NCI-H2196 treated with DMSO at 0.1 percent for 48 hours (cell line): Measurements from ENCODE around the gene PRMT3.
A peak's percentile ranks its signal among the peaks of the same experiment; 100 is the strongest.
"Not testable (repeated sequence)": the region's sequence is repeated elsewhere in the genome, so short reads cannot be mapped to it uniquely, and the experiment has no call there.

Experiments used
- DNase-seq: peaks from one replicate; lab custom pipeline; 2025; ENCODE audit not compliant: unreplicated experiment; lab: John Stamatoyannopoulos, UW

Gene PRMT3

DNA sequence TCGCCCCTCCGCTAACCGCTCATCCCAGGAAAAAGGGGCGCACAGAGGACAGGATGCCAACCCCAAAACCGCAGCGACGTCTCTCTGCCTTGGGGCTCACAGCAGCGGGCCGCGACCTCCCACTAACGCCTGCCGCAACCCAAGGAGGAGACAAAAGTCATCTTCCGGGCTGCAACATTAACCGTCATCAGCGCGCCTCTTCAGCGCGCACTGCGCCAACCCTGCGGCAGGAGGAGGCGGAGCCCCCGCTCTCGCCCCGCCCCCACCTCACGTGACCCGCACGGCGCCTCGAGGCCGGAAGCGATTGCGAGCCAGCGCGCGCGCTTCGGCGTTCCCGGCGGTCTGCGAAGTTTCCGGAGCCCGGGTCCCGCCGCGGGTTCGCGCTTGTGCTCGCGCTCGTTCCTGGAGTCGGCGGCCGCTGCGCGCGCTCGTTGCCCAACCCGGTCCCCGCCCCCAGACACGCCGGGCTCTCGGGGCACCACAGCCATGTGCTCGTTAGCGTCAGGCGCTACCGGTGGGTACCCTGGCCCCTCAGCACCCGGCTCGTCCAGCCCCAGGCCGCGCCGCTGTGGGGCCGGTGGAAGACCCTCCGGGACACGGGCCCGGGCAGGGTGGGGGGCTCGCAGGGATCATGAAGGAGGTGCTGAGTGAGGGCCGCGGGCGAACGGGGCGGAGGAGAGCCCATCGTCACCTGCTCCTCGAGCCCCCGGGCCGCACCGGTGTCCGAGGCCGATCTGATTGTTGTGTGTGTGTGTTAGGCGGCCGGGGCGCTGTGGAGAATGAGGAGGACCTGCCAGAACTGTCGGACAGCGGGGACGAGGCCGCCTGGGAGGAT is at the start of gene PRMT3:
Gene PRMT3, plus strand, starts transcription at position 456 of the 835 bp plus-strand sequence. Its CDS starts 31 bp downstream, at position 487.
- peak; percentile 94 for DNase-seq

DNA sequence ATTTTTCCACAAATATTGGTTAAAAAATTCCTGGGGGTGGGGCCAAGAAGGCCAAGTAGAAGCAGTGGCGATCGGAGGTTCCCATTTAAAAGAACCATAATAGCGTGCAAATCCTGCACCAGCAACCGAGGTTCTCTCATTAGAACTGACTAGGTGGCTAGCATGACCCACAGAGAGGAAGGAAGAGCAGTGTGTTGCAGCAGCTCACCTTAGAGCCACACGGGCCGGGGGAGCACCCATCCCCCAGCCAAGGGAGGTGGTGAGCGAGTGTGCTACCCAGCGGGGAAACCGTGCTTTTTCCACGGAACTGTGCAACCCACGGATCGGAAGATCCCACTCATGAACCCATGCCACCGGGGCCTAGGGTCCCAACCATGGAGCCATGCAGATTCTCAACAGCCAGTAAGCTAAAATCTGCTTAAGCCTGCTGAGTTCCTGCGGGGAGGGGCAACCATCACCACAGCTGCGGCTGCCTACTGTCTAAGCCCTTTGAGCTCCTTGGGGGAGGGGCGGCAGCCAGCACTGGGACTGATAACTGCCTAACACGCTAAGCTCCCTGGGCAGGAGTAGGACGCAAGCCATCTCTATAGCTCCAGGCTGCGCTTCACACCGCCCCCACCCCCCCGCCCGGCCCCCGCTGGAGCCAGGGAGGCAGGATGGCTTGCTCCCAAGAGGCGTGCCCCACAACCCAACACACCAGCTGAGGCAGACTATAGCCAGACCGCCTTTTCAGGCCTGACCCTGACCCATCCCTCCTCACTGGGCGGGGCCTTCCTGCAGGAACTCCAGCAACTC is 45.0 kb upstream of the PRMT3 start:
- DNase-seq: no peak

DNA sequence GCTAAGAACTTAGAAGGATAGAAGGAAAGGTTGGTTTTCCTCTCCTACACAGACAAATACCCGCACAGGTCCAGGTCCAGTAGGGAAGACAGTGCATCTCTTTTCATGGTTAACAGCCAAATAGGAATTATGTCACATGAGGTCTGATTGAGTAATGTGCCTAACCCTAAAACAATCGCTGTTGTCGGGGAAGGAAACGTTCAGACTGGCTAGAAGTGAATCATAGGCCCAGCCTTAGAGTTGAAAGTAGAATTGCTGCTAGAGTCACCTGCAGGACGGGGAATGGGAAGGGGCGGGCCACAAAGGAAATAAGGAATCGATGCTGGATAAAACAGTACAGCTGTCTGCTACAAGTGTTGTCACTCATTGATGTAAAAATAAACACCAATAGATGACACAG is 36.4 kb upstream of the PRMT3 start:
- DNase-seq: no peak

- no peak for DNase-seq
These were observed 35.7 kb upstream of the PRMT3 start for GRCh38 chr11:20351751-20352262.

GRCh38 chr11:20353829-20354434 is 33.6 kb upstream of the PRMT3 start:
- peak; percentile 22 for DNase-seq

GRCh38 chr11:20355221-20356219 is 32.0 kb upstream of the PRMT3 start:
- peak; percentile 13 for DNase-seq

- DNase-seq: no peak
These were observed 30.4 kb upstream of the PRMT3 start for GRCh38 chr11:20357150-20357549.

DNA sequence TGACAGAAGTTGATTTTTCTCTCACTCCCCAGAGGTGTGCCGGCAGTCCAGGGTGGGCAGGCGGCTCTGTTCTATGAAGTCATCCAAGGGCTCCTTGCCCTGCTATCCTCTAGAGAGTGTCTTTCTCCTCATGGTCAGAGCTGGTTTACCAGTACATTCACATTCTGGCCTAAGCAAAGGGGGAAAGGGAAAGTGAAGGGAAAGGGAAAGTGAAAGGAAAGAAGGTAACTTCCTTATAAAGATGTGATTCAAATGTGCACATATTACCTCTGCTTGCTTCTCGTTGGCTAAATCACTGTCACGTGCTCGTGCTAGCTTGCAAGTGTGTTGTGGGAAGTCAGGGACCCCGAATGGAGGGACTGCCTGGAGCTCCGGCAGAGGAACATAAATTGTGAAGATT is 26.9 kb upstream of the PRMT3 start:
- DNase-seq: peak; percentile 28

DNA sequence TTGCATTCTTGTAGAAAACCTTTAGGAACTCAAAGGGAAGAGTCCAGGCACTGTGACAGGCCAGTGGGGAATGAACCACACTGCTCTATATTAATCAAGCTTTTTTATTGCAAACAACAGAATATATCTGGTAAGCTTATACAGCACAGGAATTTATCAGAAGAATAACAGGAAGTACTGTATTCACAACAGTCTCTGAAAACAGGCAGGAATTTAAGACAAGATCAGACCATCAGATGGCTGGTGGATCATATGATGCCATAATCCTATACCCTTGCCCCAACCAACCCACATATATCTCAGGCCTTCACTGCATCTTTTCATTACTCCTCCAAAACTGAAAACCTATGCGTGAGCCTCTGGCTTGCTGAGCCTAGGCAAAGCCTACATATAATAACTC is 25.0 kb upstream of the PRMT3 start:
- no peak for DNase-seq

- no peak for DNase-seq
These were observed 24.4 kb upstream of the PRMT3 start for GRCh38 chr11:20363149-20363499.

- peak; percentile 29 for DNase-seq
These were observed 23.8 kb upstream of the PRMT3 start, which contains the start of gene HTATIP2 for GRCh38 chr11:20363500-20364340. Gene HTATIP2, plus strand, starts transcription at chr11:20363714. Its CDS starts 524 bp downstream, at chr11:20364238.

- no peak for DNase-seq
These were observed 23.1 kb upstream of the PRMT3 start for GRCh38 chr11:20364341-20364792.

DNA sequence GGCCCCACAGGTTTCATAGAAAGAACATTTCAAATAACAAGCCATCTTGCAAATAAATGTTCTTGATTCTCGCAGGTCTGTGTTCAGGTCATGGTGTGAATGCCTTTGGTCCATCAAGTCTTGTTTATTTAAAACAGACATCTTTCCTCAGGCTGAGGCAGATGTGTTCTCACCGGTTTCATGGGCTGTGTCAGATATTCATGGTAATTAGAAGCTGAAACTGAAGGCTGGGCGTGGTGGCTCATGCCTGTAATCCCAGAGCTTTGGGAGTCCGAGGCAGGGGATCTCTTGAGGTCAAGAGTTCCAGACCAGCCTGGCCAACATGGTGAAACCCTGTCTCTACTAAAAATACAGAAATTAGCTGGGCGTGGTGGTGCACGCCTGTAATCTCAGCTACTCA is 22.1 kb upstream of the PRMT3 start:
- not testable (repeated sequence) for DNase-seq

DNA sequence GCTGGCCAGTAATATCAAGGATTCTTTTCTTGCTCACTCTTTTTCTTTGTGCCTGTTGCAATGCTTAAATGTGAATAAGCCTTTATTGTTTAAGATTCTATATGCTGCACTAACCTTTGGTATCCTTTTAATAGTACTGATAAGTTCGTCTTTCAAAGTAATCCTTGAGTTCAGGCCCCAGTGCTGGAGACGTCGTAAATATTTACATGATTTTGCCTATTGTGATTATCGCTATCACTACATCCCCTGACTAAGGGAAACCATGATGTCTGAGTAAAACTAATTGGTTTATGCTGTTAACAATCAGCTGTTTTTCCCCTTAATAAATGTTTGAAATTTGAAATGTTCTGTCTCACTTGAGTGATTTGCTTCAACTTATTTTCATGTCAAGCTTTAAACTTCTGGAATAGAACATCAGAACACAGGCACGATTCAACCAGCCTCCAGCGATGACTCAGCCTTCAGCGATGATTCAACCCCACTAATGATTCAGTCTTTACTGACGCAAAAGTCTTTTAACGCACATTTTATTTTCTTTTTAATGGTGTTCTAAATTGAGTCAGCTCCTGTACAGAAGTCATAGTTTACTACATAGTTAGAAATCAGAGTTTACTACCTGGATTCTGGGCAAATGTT is 20.1 kb upstream of the PRMT3 start:
- DNase-seq: no peak

DNA sequence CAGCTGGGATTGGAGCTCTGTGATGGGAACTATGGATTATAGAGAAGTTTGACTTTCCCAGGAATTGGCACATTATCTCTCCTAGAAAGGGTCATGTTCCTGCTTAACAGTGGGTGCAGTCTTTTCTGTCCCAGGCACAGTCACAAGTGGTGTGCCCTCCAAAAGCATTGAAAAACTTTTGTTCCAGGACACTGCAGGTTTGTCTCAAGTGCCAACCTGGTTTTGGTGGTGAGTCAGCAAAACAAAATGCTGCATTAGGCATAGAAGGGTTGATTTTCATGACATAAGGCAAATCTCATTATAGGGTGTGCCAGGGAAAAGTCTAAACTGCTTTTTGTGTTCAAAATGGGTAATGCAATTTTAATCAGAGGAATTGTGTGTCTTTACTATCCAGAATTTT is 19.1 kb upstream of the PRMT3 start:
- DNase-seq: no peak

GRCh38 chr11:20369826-20370225 is 17.7 kb upstream of the PRMT3 start:
- DNase-seq: no peak

GRCh38 chr11:20372081-20372626 is 15.4 kb upstream of the PRMT3 start:
- no peak for DNase-seq

DNA sequence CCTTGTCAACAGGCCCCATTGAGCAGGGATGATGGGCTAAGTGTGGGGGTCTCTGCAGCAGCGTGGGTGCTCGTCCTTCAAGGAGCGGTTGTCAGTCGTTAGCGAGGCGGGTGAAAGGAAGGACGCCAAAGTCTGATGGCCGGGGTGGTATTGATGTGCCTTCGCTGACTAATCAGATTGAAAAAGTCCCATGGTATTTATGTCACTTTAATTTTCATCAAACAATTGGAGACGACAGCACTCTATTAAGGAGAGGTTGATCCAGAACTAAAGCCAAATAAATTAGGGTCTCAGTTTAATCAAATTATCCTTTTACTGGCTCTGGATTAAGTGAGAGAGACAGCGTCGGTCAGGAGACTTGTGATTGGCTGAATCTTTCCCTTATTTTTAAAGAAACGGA is 14.4 kb upstream of the PRMT3 start:
- no peak for DNase-seq
